Common myeloid progenitor, CD34-positive (primary cell): Measurements from ENCODE around the gene SPINK4.
A peak's percentile ranks its signal among the peaks of the same experiment; 100 is the strongest.

Source experiments
- CTCF ChIA-PET: fragments of 350-600 bp; sonication (Branson Sonifier 250); formaldehyde crosslinking; loops from one replicate; lab custom pipeline; 2021; ENCODE audit warnings: antibody characterized with exemption; lab: Charles Lee
- POLR2A ChIA-PET: fragments of 350-600 bp; sonication (Branson Sonifier 250); formaldehyde crosslinking; loops from one replicate; lab custom pipeline; 2021; ENCODE audit warnings: antibody characterized with exemption; lab: Charles Lee
- DNase-seq, 3 donors: peaks; one replicate each; pipeline versions ENCODE4 v3.0.0 to v3.0.0-alpha.2; 2013
- H3K27ac ChIP-seq, 2 experiments: 1 replicate in 1 of 2; 2 replicates in 1 of 2; pipeline ENCODE4 v1.7.0; 2013; ENCODE audit warnings: inconsistent platforms in 2 of 2, low read length in 2 of 2, mild to moderate bottlenecking in 2 of 2, low read depth in 1 of 2, moderate library complexity in 1 of 2; ENCODE audit not compliant: severe bottlenecking in 2 of 2, insufficient read depth in 1 of 2, poor library complexity in 1 of 2
- H3K27me3 ChIP-seq, 5 experiments: replicated peaks in 2 of 5; 1 replicate in 3 of 5; 2 replicates in 2 of 5; pipeline versions ENCODE4 v1.6.1 to v1.7.0; 2013; ENCODE audit warnings: low read length in 4 of 5, mild to moderate bottlenecking in 2 of 5, moderate library complexity in 2 of 5, inconsistent platforms in 1 of 5; ENCODE audit not compliant: insufficient read depth in 5 of 5, control insufficient read depth in 4 of 5
- H3K36me3 ChIP-seq, 4 experiments: 1 replicate in 2 of 4; 2 replicates in 2 of 4; pipeline versions ENCODE4 v1.6.1 to v1.7.0; 2013; ENCODE audit warnings: low read length in 3 of 4, control low read depth in 1 of 4, mild to moderate bottlenecking in 1 of 4; ENCODE audit not compliant: control insufficient read depth in 4 of 4, insufficient read depth in 4 of 4
- H3K4me1 ChIP-seq, 4 experiments: 1 replicate in 3 of 4; 2 replicates in 1 of 4; pipeline versions ENCODE4 v1.6.1 to v1.7.1; 2013; ENCODE audit warnings: low read length in 3 of 4, mild to moderate bottlenecking in 3 of 4, control low read depth in 1 of 4, inconsistent platforms in 1 of 4, moderate library complexity in 1 of 4; ENCODE audit not compliant: control insufficient read depth in 4 of 4, insufficient read depth in 4 of 4; ENCODE audit errors: control extremely low read depth in 1 of 4
- H3K4me3 ChIP-seq, 7 experiments: 1 replicate in 4 of 7; 2 replicates in 3 of 7; pipeline versions ENCODE4 v1.5.1 to v1.7.0; 2013; ENCODE audit warnings: mild to moderate bottlenecking in 7 of 7, low read length in 6 of 7, moderate library complexity in 6 of 7, inconsistent platforms in 2 of 7, low read depth in 2 of 7, control low read depth in 1 of 7; ENCODE audit not compliant: insufficient read depth in 4 of 7, control insufficient read depth in 1 of 7; ENCODE audit errors: extremely low read depth in 1 of 7
- H3K9me3 ChIP-seq, 5 experiments: 1 replicate in 4 of 5; 2 replicates in 1 of 5; pipeline versions ENCODE4 v1.6.1 to v1.7.1; 2013; ENCODE audit warnings: low read length in 4 of 5, mild to moderate bottlenecking in 2 of 5, inconsistent platforms in 1 of 5, low read depth in 1 of 5, moderate library complexity in 1 of 5; ENCODE audit not compliant: control insufficient read depth in 4 of 5, insufficient read depth in 2 of 5; ENCODE audit errors: control extremely low read depth in 1 of 5
- WGBS: methylation state at CpG from one replicate; pipeline ENCODE4 v1.1.5; 2013; ENCODE audit not compliant: insufficient coverage; 5-methylcytosine and 5-hydroxymethylcytosine counted together

The SPINK4 gene

DNA sequence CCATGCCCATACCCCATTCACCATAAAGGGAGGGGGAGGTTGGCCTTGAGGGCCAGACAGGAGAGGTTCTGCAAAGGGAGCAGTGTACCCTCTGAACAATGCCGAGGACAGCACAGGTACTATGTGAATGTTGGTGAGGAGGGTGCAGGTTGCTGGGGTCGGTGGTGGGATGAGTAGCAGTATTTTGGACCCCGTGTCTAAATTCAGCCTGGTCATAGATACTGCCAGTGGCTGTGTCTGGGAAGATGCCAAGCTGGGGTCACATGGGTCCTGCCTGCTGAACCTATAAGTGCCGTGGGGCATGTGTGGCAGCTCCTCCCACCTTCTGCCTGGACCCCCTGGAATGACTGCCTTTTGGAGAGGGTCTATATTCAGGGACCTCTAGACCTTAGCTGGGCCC lies 11.4 kb upstream of the SPINK4 start:
- WGBS: 94% methylated on average over 3 of the region's 4 CpGs
- no peak for DNase-seq
- no peaks in the 10 kb centered on the region for H3K9me3 ChIP-seq
- H3K27me3 ChIP-seq: no peaks in the 10 kb centered on the region
- ChIA-PET CTCF (interaction anchor here (0.7 to 1.6 kb wide), 7 partner anchors 8 to 153 kb away, joined by 3 to 4 read pairs (median 3); partner anchors contain the start of gene SPINK4), POLR2A (no interaction called here)
- H3K4me1 ChIP-seq: peaks cover 9 to 32% (median 28%) of the 10 kb centered on the region in 4 experiments
- H3K36me3 ChIP-seq: no peaks in the 10 kb centered on the region
- no peak overlapping the region for H3K27ac ChIP-seq
- H3K4me3 ChIP-seq: no peak overlapping the region

DNA sequence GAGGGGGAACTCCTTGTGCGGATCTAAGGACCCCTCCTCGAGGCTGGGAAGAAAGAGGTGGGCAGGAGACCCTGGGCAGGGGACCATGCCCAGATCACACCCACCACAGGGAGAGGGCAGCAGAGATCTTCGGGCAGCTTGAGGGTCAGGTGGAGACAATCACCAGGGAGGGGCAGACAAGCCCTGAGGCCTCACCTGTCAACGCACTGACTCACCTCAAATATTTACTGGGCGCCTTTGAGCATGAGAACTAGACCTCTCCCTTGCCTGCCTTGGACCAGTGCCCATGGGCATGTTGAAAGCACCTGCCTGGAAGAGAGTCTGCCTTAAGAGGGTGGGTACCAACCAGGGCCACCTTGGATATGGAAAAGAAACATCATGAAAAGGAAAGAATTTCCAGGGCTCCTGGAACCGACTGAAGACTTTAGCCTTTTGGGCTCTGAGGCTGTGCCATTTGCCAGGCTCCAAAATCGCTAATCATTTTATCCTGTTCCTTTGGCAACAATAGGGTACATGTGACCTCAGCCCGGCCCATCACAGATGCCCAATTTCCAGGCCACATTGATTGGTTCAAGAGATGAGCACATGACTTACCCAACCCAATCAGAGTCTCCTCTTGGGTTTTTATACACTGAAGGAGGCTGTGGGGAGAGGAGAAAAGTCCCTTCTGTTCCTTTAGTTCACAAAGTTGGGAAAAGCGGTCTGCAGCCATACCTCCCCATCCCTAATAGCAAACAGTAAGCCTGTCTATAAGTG lies 10.4 kb upstream of the SPINK4 start:
- Histone ChIP-seq H3K9me3 (no peaks in the 10 kb centered on the region), H3K4me1 (peaks cover 9 to 40% (median 33%) of the 10 kb centered on the region in 4 experiments), H3K27me3 (no peaks in the 10 kb centered on the region), H3K36me3 (no peaks in the 10 kb centered on the region), H3K4me3 (no peak overlapping the region), H3K27ac (no peak overlapping the region)
- WGBS: 98% methylated on average over 7 of the region's 9 CpGs
- no peak for DNase-seq
- ChIA-PET CTCF (interaction anchor here (0.7 to 1.6 kb wide), 3 partner anchors 11 to 149 kb away, joined by 3 to 4 read pairs (median 3); partner anchors contain the start of gene SPINK4), POLR2A (no interaction called here)

DNA sequence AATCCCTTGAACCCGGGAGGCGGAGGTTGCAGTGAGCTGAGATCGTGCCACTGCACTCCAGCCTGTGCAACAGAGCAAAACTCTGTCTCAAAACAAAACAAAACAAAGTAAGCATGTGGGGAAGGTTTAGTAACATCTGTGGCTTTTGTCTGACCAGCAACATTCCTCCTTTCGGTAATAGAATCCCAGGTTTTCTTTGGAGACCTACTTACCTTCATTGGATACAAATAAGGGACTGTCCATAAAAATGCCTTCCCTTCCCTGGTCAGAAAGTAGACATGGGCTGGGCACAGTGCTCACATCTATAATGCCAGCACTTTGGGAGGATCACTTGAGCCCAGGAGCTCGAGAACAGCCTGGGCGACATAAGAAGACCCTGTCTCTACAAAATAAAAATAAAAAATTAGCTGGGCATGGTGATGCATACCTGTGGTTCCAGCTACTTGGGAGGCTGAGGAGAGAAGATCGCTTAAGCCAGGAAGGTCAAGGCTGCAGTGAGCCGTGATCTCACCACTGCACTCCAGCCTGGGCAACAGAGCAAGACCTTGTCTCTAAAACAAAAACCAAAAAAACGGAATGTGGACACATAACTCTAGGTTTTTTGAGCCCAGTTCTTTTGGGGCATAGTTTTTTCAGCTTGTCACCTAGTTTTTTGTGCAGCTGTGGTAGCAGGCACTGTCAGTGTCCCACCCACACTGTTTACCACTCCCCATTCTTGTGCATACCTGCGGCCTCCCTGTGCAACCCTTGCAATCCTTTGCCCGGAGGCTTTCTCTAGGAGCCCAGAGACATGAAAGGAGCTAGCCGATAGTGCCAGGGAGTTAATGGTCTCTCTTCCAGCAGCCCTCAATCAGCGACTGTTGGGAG lies 9.0 kb upstream of the SPINK4 start:
- CTCF ChIA-PET: interaction anchor here (1.1 to 1.7 kb wide), 5 partner anchors 9 to 148 kb away, joined by 3 to 5 read pairs (median 4); partner anchors contain the start of gene SPINK4
- H3K9me3 ChIP-seq: no peaks in the 10 kb centered on the region
- no peaks in the 10 kb centered on the region for H3K36me3 ChIP-seq
- no peak overlapping the region for H3K4me3 ChIP-seq
- H3K27me3 ChIP-seq: no peaks in the 10 kb centered on the region
- no peak for DNase-seq
- H3K27ac ChIP-seq: no peak overlapping the region
- POLR2A ChIA-PET: no interaction called here
- 99% methylated on average over 9 of the region's 13 CpGs for WGBS
- peaks cover 4 to 30% (median 25%) of the 10 kb centered on the region in 4 experiments for H3K4me1 ChIP-seq

DNA sequence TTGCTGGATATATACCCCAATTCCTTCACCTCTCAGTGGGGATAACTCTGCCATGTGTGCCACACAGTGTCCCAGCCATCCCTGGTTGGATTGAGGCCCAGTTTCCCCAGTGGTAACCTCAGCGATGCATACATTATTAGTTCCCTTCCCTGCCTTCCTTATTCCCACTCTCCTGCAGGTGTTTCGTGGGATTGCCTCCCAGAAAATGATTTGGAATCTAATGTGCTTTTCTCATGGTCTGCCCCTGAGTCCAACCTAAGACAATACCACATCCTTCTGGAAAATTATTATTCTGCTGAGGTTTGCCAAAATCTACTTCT lies 8.4 kb upstream of the SPINK4 start:
- POLR2A ChIA-PET: no interaction called here
- Histone ChIP-seq H3K9me3 (no peaks in the 10 kb centered on the region), H3K27ac (no peak overlapping the region), H3K4me1 (peaks cover 0 to 24% (median 19%) of the 10 kb centered on the region in 4 experiments), H3K36me3 (no peaks in the 10 kb centered on the region), H3K4me3 (no peak overlapping the region), H3K27me3 (no peaks in the 10 kb centered on the region)
- 100% methylated on average over 2 of the region's 2 CpGs for WGBS
- CTCF ChIA-PET: interaction anchor here (1.1 to 1.7 kb wide), 4 partner anchors 9 to 149 kb away, joined by 3 to 5 read pairs (median 4); partner anchors contain the start of gene SPINK4
- DNase-seq: no peak

DNA sequence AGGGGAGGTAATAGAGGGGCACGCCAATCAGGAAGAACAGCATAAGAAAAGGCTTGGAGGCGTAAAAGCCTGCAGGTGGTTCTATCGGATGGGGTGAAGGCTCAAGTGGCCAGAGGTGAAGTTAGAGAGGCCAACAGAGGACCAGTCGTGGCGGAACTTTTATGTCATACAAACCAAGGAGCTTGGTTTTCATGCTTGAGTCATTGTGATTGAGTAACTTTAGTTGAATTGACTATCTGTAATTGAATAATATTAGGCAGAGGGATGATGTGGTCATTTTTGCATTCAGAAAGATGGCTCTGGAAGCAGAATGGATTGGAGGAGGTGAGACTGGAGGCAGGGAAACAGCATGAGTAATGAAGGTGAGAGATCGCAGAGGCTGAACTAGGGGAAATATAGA lies 7.2 kb upstream of the SPINK4 start:
- H3K4me3 ChIP-seq: no peak overlapping the region
- DNase-seq: no peak
- peaks cover 0 to 14% (median 8%) of the 10 kb centered on the region in 4 experiments for H3K4me1 ChIP-seq
- no peaks in the 10 kb centered on the region for H3K9me3 ChIP-seq
- no peaks in the 10 kb centered on the region for H3K36me3 ChIP-seq
- H3K27me3 ChIP-seq: no peaks in the 10 kb centered on the region
- ChIA-PET POLR2A (no interaction called here), CTCF (interaction anchor here (0.9 to 1.7 kb wide), 5 partner anchors 7 to 32 kb away, joined by 3 to 5 read pairs (median 3); partner anchors contain the start of genes BAG1, CHMP5 and SPINK4)
- no peak overlapping the region for H3K27ac ChIP-seq
- 100% methylated on average over 6 of the region's 6 CpGs for WGBS

DNA sequence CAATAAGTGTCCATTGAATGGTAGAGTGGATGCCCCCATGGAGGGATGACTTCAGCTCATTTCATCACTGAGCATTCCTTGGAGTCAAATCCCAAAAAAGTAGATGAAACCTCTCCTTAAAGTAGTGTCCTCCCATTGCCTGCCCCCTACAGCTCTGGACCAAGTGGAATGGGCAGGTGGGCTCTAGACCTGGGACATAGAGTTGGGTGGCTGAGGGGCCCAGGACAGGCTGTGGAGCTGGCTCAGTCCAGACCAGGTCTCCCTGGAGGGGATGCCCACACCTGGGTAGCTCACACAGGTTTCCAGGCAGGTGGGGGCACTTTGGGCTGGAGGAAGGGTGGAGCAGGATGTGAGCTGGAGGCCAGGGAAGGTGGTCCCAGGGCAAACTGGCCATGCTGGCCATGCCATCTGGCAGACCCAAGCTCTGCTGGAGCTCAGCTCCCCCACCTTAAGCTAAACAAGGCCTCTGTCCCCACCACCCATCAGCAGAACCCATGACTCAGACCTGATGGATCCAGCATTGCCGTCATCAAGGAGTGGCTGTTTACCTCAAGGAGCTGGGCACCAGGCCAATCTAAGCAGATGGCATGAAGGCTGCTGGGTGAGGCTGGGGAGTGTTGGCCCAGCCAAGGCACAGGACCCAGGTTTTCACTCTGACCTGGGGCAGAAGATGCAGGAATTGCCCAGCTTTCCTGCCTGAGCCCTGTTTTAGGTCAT lies 6.2 kb upstream of the SPINK4 start:
- Histone ChIP-seq H3K4me1 (peaks cover 0 to 12% (median 5%) of the 10 kb centered on the region in 4 experiments), H3K4me3 (no peak overlapping the region), H3K9me3 (no peaks in the 10 kb centered on the region), H3K27me3 (no peaks in the 10 kb centered on the region), H3K36me3 (no peaks in the 10 kb centered on the region), H3K27ac (no peak overlapping the region)
- 8% methylated on average over 1 of the region's 1 CpG for WGBS
- POLR2A ChIA-PET: interaction anchor here (0.6 to 0.9 kb wide), 2 partner anchors 67 to 502 kb away, joined by 3 read pairs; partner anchors contain the start of gene B4GALT1
- peak; percentile 87 to 96 (median 95) for DNase-seq
- CTCF ChIA-PET: interaction anchor here (1.1 to 2.3 kb wide), 5 partner anchors 7 to 151 kb away, joined by 3 to 12 read pairs (median 4); partner anchors contain the start of genes BAG1 and CHMP5
